KMS-11 (cell line): ENCODE data around the gene VCL.

Source experiments
- H2AFZ ChIP-seq: fragments of 200-600 bp; sonication (generic); 2 replicates; pipeline ENCODE4 v1.6.1; 2016; ENCODE audit warnings: antibody characterized with exemption, mixed run types, low read depth
- H3K27ac ChIP-seq: fragments of 200-600 bp; sonication (generic); 2 replicates; pipeline ENCODE4 v1.6.1; 2016; ENCODE audit warnings: mild to moderate bottlenecking, mixed run types
- H3K27me3 ChIP-seq: fragments of 200-600 bp; sonication (generic); 2 replicates; pipeline ENCODE4 v1.6.1; 2017; ENCODE audit warnings: mild to moderate bottlenecking, low read depth, mixed run types, moderate library complexity; ENCODE audit not compliant: insufficient read depth
- H3K36me3 ChIP-seq: fragments of 200-600 bp; sonication (generic); 2 replicates; pipeline ENCODE4 v1.6.1; 2017; ENCODE audit warnings: mild to moderate bottlenecking, mixed run types; ENCODE audit not compliant: insufficient read depth
- H3K4me1 ChIP-seq: fragments of 200-600 bp; sonication (generic); 2 replicates; pipeline ENCODE4 v1.6.1; 2016; ENCODE audit warnings: mild to moderate bottlenecking, low read depth, mixed run types; ENCODE audit not compliant: poor library complexity, severe bottlenecking
- H3K4me2 ChIP-seq: fragments of 200-600 bp; sonication (generic); 2 replicates; pipeline ENCODE4 v1.7.0; 2016; ENCODE audit warnings: mild to moderate bottlenecking, mixed run types
- H3K4me3 ChIP-seq: fragments of 200-600 bp; sonication (generic); IDR thresholded peaks from 2 replicates; pipeline ENCODE4 v1.6.1; 2017; ENCODE audit warnings: low read depth, low read length, mixed read lengths; ENCODE audit not compliant: insufficient read depth
- H3K79me2 ChIP-seq: fragments of 200-600 bp; sonication (generic); 2 replicates; pipeline ENCODE4 v1.6.1; 2016; ENCODE audit warnings: low read depth, mixed run types; ENCODE audit not compliant: insufficient read depth
- H3K9ac ChIP-seq: fragments of 200-600 bp; sonication (generic); 2 replicates; pipeline ENCODE4 v1.6.1; 2016; ENCODE audit warnings: mild to moderate bottlenecking, mixed run types
- H4K20me1 ChIP-seq: fragments of 200-600 bp; sonication (generic); 2 replicates; pipeline ENCODE4 v1.6.1; 2016; ENCODE audit warnings: mild to moderate bottlenecking, mixed run types; ENCODE audit not compliant: insufficient read depth
- TF ChIP-seq, protein P1 (sequence below): fragments of 200-600 bp; sonication (generic); conservative IDR thresholded peaks from 2 replicates; pipeline ENCODE4 v1.6.1; 2017; ENCODE audit warnings: low read depth, mild to moderate bottlenecking, antibody characterized with exemption, low read length, moderate library complexity, mixed read lengths

VCL gene

DNA sequence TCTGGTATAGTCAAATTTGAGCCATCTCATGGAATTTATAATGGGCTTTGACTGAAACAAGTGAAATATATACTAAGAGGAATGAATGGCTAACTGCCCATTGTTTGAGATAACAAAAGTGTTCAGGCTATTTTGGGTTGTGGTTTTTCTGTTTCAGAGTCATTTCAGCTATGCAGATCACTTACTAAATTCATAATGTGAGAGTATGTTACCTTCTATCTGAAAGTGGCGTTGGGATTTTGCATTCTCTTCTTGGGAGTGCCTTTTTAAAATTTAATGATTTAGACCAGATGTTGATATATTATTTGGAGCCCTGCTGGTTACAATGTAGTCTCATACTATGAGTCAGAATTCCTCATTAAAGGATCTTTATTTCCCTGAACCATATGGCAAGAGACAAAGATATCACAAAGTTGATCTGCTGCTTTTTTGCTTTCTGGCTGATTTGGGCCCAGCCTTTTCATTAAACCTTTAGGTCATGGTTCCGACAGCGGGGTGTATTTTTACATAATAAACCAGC is 10.4 kb downstream of the VCL start:
- Histone ChIP-seq H4K20me1 (no peaks in the 10 kb centered on the region), H3K79me2 (peaks cover 3% of the 10 kb centered on the region; the same call in 1 of the 2 replicates), H3K27me3 (no peaks in the 10 kb centered on the region), H3K4me2 (peak overlapping the region; percentile 97), H3K9ac (peak overlapping the region; percentile 25; the same call in 1 of the 2 replicates), H3K27ac (peak overlapping the region; percentile 84), H3K4me1 (peaks cover 72% of the 10 kb centered on the region), H3K36me3 (no peaks in the 10 kb centered on the region), H3K4me3 (no peak overlapping the region), H2AFZ (no peak overlapping the region; the same call in 1 of the 2 replicates)
- TF ChIP-seq, protein P1, sequence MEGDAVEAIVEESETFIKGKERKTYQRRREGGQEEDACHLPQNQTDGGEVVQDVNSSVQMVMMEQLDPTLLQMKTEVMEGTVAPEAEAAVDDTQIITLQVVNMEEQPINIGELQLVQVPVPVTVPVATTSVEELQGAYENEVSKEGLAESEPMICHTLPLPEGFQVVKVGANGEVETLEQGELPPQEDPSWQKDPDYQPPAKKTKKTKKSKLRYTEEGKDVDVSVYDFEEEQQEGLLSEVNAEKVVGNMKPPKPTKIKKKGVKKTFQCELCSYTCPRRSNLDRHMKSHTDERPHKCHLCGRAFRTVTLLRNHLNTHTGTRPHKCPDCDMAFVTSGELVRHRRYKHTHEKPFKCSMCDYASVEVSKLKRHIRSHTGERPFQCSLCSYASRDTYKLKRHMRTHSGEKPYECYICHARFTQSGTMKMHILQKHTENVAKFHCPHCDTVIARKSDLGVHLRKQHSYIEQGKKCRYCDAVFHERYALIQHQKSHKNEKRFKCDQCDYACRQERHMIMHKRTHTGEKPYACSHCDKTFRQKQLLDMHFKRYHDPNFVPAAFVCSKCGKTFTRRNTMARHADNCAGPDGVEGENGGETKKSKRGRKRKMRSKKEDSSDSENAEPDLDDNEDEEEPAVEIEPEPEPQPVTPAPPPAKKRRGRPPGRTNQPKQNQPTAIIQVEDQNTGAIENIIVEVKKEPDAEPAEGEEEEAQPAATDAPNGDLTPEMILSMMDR = no peak

DNA sequence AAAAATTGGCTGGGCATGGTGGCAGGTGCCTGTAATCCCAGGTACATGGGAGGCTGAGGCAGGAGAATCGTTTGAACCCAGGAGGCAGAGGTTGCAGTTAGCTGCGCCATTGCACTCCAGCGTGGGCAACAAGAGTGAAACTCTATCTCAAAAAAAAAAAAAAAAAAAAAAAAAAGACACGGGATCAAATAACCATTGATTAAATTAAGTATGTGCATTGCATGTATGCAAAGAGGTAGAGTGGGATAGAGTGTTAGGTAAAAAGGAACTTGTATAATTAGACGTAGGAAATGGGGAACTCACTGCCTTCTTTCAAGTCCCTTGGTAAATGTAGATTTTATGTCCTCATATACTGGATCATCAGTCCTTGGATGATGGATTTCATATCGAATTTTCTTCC is 13.1 kb downstream of the VCL start:
- no peaks in the 10 kb centered on the region for H3K36me3 ChIP-seq
- H3K27ac ChIP-seq = no peak overlapping the region; the same call in 1 of the 2 replicates
- peaks cover 65% of the 10 kb centered on the region for H3K4me1 ChIP-seq
- H4K20me1 ChIP-seq = no peaks in the 10 kb centered on the region
- H3K4me2 ChIP-seq = peak overlapping the region; percentile 97; the same call in 1 of the 2 replicates
- H3K4me3 ChIP-seq = no peak overlapping the region
- H3K27me3 ChIP-seq = no peaks in the 10 kb centered on the region
- no peak overlapping the region for H3K9ac ChIP-seq
- TF ChIP-seq, protein P1 = no peak
- H3K79me2 ChIP-seq = peaks cover 3% of the 10 kb centered on the region; the same call in 1 of the 2 replicates
- no peak overlapping the region for H2AFZ ChIP-seq

DNA sequence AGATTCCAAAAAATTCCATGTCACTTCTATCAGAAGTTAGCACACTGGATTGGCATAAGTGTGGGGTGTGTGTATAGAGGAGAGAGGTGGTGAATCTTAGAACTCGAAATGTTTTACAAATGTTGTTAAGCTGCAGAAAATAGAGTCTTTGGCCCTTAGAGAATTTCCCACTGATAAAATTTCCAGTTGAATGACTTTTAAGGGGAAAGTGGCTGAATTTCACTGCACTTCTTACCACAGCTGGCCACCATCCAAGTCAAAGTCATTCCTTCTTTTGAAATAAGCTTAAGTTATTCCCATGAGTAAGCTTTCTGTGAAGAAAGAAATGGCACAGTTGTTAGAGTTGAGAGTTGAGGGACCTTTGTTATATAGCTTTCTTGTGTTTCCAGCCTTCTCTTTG is 13.9 kb downstream of the VCL start:
- Histone ChIP-seq H3K27me3 (no peaks in the 10 kb centered on the region), H3K79me2 (peaks cover 3% of the 10 kb centered on the region; the same call in 1 of the 2 replicates), H4K20me1 (no peaks in the 10 kb centered on the region), H2AFZ (no peak overlapping the region), H3K9ac (no peak overlapping the region), H3K4me3 (no peak overlapping the region), H3K4me2 (no peak overlapping the region), H3K27ac (no peak overlapping the region), H3K4me1 (peaks cover 58% of the 10 kb centered on the region), H3K36me3 (no peaks in the 10 kb centered on the region)
- TF ChIP-seq, protein P1 = no peak

DNA sequence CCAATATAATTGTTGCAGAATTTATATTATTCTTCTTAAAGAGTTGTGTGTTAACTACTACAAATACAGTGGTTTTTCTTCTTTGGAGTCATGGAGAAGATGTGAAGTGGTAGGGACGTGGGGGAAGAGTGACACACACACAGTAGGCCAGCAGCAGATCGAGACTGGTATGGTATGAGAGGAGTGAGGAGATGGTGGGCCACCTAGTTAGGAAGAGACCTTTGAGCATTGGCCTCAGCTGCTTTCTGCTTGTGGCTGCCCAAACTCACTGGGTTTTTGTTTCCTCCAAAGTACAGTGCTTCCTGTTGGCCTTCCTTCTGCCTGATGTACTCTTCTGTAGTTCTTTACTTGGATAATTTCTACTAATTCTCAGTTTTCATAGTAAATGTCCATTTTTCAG is 14.6 kb downstream of the VCL start:
- Histone ChIP-seq H3K9ac (no peak overlapping the region), H3K36me3 (no peaks in the 10 kb centered on the region), H2AFZ (no peak overlapping the region), H3K4me1 (peaks cover 51% of the 10 kb centered on the region), H3K27ac (no peak overlapping the region), H4K20me1 (no peaks in the 10 kb centered on the region), H3K27me3 (no peaks in the 10 kb centered on the region), H3K4me3 (no peak overlapping the region), H3K79me2 (peaks cover 3% of the 10 kb centered on the region; the same call in 1 of the 2 replicates), H3K4me2 (no peak overlapping the region)
- TF ChIP-seq, protein P1 = no peak
